T47D (cell line): Measurements from ENCODE around the gene GRK2.
A peak's percentile ranks its signal among the peaks of the same experiment; 100 is the strongest.

Source experiments
- DNase-seq, 2 experiments: peaks; one replicate each; pipeline versions ENCODE4 v3.0.0 to v3.0.0-alpha.2; 2011 to 2012; ENCODE audit warnings: low read depth in 1 of 2, low spot score in 1 of 2
- JUND ChIP-seq: IDR thresholded peaks from 2 replicates; pipeline ENCODE4 v1.6.1; 2012; ENCODE audit warnings: low read depth
- in situ Hi-C: cut with HindIII; loops from 2 replicates; pipeline ENCODE4 v1.10.0; 2016; ENCODE audit warnings: low sequenced_read_pairs, low pct_unique_long_range_greater_than_20kb

Gene GRK2

DNA sequence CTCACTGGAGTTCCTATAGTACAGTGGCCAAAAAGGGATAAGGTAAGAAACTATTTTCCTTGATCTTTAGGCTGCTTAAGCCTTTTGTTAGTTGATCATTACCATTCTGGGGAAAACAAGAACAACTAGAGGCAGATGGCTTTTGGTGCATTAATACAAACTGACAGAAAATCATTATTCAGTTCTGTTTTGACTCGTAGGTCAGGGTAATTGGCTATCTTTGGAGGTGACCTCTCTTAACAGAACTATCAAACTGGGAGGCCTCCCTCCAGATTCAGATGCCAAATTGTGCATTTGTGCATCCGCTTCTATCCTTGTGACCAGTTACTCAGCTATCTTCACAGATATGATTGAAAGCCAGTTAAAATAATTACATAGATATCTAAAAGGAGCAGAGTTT lies 23.2 kb upstream of the GRK2 start:
- no peak for TF ChIP-seq JUND
- DNase-seq: no peak
- in situ Hi-C loops: no loop called here

DNA sequence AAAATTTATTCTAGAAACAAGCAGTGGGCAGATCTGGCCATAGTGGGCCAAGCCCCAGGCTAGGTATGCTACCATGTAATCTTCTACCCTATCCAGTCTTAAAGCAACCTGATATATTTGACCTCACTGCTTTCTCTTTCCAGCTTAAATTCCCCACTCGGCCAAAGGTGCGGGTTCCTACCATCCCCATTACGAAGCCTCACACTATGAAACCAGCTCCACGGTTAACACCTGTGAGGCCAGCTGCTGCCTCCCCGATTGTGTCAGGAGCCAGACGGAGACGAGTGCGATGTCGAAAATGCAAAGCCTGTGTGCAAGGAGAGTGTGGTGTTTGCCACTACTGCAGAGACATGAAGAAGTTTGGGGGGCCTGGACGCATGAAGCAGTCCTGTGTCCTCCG lies 21.2 kb upstream of the GRK2 start:
- no peak for DNase-seq
- in situ Hi-C loops: no loop called here
- TF ChIP-seq JUND: no peak

DNA sequence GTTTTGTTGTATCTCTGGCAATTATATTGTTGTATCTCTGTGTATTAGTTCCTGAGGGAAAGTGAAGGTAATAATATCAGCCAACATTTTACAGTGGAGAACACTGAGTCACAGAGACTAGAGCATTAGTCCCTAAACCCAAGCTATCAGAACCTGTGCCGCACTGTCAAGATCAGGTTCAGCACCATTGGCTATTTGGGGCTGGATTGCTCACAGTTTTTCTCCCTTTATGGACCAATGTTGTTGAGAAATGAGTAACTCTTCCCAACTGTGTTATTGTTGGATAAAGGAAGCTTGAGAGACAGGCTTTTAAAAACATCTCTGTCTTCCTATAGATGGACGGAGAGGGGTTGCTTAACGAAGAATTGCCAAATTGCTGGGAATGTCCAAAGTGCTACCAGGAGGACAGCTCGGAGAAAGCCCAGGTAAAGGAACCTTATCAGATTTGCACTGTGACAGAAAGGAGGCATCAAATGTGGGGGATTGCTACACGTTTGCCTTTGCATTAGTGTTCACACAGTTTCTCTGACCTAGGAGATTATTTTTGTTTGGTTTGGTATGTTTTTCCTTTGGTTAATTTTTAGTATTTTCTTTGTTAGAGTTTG lies 18.2 kb upstream of the GRK2 start:
- in situ Hi-C loops: no loop called here

GRCh38 chr11:67248653-67249052 lies 17.6 kb upstream of the GRK2 start:
- DNase-seq: peak; percentile 96 to 100
- in situ Hi-C loops: no loop called here
- peak; percentile 91 for TF ChIP-seq JUND

More for the DNA sequence above, 18.2 kb upstream of the GRK2 start:
- no peak for DNase-seq
- no peak for TF ChIP-seq JUND

DNA sequence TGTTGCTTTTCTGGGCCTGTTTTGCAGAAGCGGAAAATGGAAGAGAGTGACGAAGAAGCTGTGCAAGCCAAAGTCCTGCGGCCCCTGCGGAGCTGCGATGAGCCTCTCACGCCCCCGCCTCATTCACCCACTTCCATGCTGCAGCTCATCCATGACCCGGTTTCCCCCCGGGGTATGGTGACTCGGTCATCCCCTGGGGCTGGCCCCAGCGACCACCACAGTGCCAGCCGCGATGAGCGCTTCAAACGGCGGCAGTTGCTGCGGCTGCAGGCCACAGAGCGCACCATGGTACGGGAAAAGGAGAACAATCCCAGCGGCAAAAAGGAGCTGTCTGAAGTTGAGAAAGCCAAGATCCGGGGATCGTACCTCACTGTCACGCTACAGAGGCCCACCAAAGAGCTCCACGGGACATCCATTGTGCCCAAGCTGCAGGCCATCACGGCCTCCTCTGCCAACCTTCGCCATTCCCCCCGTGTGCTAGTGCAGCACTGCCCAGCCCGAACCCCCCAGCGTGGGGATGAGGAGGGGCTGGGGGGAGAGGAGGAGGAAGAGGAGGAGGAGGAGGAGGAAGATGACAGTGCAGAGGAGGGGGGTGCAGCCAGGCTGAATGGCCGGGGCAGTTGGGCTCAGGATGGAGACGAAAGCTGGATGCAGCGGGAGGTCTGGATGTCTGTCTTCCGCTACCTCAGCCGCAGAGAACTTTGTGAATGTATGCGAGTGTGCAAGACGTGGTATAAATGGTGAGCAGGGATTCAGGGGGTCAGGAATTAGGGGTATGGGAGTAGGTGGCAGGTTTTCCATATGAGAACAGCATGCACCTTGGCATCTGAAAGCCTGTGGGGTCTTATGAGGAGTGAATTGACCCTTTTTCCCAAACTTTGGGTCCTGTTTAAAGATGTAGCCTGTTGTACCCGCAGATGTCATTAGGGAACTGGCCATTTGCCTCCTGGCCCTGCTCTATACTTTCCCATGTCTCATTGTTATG lies 15.9 kb upstream of the GRK2 start:
- in situ Hi-C loops: no loop called here
- no peak for DNase-seq
- no peak for TF ChIP-seq JUND

DNA sequence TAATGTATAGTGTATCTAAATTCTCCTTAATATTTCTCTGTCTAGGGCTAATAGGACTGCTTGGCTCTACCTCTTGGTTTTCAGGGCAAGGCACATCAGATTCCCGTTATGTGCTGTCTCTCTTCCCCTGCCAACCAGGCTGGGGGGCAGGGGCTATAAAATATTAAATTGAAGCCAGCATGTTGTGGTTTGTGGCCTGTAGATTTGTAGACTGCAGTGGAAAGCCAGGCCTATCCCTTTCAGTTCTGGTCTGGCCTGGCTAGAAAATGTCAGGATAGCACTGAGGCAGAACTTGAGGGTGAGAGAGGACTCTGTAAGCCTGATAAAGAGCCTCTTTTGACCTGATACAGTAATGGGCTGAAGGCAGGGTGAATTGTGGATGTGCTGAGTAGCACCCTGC lies 14.4 kb upstream of the GRK2 start:
- no peak for TF ChIP-seq JUND
- DNase-seq: no peak
- in situ Hi-C loops: no loop called here

- no peak for TF ChIP-seq JUND
- in situ Hi-C loops: no loop called here
- peak in 1 of 2 experiments; percentile 85 for DNase-seq
These were observed 13.4 kb upstream of the GRK2 start for GRCh38 chr11:67252831-67253239.

DNA sequence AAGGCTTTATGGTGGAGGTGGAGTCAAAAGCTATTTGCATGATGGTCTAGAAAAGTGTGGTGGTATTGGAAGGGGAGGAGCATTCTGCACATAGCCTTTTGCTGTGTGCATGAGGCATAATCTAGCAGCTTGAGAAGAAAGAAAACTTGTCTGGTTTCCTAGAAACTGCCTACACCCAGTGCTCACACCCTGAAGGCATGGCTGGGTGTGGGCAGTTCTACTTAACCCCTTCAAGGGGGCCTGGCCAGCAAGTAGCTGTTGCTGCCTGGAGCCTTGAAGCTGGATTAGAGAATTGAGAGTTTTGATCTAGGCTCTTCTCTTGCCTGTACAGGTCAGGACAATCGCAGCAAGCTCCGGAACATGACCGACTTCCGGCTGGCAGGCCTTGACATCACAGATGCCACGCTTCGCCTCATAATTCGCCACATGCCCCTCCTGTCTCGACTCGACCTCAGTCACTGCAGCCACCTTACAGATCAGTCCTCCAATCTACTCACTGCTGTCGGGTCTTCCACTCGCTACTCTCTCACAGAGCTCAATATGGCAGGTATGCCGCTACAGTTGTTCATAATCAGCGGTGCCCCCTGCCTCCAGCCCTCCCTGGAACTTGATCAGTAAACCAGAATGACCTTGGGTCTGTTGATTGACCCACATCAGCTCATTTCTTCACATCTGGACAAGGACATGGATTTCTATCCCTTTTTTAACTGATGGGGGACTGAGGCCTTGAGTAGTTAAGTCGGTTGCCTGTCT lies 12.2 kb upstream of the GRK2 start:
- no peak for TF ChIP-seq JUND
- DNase-seq: peak in 1 of 2 experiments; percentile 48
- in situ Hi-C loops: no loop called here

DNA sequence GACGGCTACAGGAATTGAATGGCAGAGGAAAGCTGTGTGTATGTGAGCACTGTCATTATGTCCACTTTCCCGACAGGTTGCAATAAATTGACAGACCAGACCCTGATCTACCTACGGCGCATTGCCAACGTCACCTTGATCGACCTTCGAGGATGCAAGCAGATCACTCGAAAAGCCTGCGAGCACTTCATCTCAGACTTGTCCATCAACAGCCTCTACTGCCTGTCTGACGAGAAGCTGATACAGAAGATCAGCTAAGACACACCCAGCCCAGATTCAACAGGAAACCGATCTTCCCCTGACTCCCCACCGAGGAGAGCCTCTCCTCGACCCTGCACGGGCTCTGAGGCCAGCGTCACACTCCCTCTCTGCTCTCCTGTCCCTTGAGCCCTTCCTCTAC lies 11.5 kb upstream of the GRK2 start:
- no peak for DNase-seq
- in situ Hi-C loops: no loop called here
- no peak for TF ChIP-seq JUND

DNA sequence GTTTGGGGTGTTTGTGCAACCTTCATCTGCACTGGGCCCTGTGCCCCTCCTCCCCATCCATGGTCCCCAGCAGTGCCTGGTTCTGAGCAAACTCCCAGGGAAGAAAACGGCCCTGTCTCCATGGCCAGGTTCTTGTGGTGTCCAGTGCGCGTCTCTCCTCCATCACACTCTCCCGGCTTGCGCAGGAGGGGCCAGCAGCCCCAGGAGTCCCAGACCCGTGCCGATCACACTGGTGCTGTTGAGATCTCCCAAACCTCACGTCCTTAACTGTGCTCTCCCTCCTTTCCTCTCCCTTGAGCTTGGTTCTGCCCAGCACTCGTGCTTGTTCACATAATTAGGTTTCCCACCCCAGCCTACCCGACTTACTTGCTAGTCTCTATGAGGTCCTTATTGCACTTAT lies 10.9 kb upstream of the GRK2 start:
- DNase-seq: no peak
- in situ Hi-C loops: no loop called here

GRCh38 chr11:67255864-67256263 lies 10.4 kb upstream of the GRK2 start:
- TF ChIP-seq JUND: no peak
- in situ Hi-C loops: no loop called here
- DNase-seq: no peak

More for the DNA sequence above, 10.9 kb upstream of the GRK2 start:
- TF ChIP-seq JUND: no peak

DNA sequence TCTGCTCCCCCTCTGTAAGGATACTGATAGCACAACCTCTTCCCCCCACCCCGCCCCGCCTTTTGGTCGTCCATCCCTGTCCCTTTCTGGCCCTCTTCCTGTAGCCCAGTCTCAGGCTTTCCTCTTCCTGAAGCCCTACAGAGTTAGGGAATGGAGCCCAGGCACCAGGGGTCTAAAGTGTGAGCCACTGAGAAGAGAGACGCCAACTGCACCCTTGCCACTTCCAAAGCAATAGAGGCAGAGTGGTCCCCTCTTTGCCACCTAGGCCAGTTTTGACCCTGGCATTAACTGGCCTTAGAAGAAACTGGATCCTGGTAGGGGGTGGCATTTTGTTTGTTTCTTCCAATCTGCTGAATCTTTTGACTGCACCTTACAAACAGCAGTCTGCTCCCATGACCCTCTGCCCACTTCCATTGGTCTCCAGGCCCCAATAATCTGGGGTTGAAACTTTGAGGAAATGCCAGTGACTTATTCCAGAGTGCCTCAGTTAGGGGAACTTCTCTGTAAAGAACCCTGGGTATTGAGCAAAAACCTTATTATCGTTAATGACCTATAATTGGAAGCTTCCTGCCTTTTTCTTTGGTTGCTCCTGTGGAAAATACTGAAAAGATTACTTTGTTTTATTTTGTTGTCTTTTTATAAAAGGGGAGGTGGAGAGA lies 9.7 kb upstream of the GRK2 start:
- in situ Hi-C loops: no loop called here
- DNase-seq: no peak
- TF ChIP-seq JUND: no peak
